Testis (tissue), 2 donors: ENCODE data around the gene PWWP2B.

Experiments used
- POLR2A ChIP-seq: fragments of 450-650 bp; IDR thresholded peaks from one replicate; pipeline ENCODE4 v1.6.1; 2017; ENCODE audit warnings: antibody characterized with exemption, mild to moderate bottlenecking, moderate library complexity
- TF ChIP-seq, protein P1 (sequence below), 3 experiments: fragments of 450-650 bp in 2 of 3; fragments of 200-600 bp in 1 of 3; sonication (generic) in 1 of 3; IDR thresholded peaks; one replicate each; pipeline ENCODE4 v1.5.1; 2016 to 2019; ENCODE audit warnings: antibody characterized with exemption in 3 of 3, mild to moderate bottlenecking in 2 of 3, moderate library complexity in 1 of 3

DNA sequence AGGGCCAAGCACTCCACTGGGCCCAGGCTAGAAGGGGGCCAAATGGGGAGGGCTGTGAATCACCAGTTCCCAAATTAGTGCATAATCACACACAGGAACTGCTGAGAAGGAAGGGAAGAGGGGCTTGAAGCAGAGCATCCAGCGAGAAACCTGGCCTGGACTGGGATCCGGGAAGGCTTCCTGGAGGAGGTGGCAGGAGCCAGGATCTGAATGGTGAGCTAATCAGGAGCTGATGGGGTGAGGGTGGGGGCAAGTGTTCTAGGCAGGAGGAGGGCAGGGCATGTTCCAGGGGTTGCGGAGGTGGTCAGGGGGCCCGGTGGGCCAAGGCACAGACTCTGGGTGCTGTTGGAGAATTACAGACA lies 12.6 kb downstream of the PWWP2B start:
- no peak for TF ChIP-seq POLR2A
- TF ChIP-seq, protein P1, sequence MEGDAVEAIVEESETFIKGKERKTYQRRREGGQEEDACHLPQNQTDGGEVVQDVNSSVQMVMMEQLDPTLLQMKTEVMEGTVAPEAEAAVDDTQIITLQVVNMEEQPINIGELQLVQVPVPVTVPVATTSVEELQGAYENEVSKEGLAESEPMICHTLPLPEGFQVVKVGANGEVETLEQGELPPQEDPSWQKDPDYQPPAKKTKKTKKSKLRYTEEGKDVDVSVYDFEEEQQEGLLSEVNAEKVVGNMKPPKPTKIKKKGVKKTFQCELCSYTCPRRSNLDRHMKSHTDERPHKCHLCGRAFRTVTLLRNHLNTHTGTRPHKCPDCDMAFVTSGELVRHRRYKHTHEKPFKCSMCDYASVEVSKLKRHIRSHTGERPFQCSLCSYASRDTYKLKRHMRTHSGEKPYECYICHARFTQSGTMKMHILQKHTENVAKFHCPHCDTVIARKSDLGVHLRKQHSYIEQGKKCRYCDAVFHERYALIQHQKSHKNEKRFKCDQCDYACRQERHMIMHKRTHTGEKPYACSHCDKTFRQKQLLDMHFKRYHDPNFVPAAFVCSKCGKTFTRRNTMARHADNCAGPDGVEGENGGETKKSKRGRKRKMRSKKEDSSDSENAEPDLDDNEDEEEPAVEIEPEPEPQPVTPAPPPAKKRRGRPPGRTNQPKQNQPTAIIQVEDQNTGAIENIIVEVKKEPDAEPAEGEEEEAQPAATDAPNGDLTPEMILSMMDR (IDR thresholded peaks at IDR 0.05): no peak
